SK-N-SH (cell line): ENCODE measurements around the gene NTRK3. TPM values are rescaled to one million over a fixed set of nuclear protein-coding genes. Genes with fewer than 3 reads are reported as not detected.

ENCODE experiments used
- CTCF ChIA-PET: fragments of 300-600, 350-600 bp; formaldehyde crosslinking; extraction: SDS; loops from one replicate; lab custom pipeline; 2021; lab: Yijun Ruan, JAX
- POLR2A ChIA-PET: fragments of 350-600 bp; sonication (Branson Sonifier 250); formaldehyde crosslinking; extraction: SDS; loops from one replicate; lab custom pipeline; 2020; ENCODE audit warnings: antibody characterized with exemption, inconsistent platforms; lab: Yijun Ruan, JAX
- DNase-seq: peaks from one replicate; pipeline ENCODE4 v3.0.0; 2012
- H2AFZ ChIP-seq: fragments of 200-600 bp; sonication (generic); 2 replicates; pipeline ENCODE4 v1.8.1; 2016; ENCODE audit warnings: antibody characterized with exemption, mild to moderate bottlenecking, low read depth
- H3F3A ChIP-seq: fragments of 200-600 bp; sonication (generic); replicated peaks from 2 replicates; pipeline ENCODE3; 2016; ENCODE audit warnings: antibody characterized with exemption, mild to moderate bottlenecking; ENCODE audit not compliant: insufficient read depth
- H3K27ac ChIP-seq, 2 experiments: fragments of 200-500 bp in 1 of 2; fragments of 200-600 bp in 1 of 2; sonication (Bioruptor generic) in 1 of 2; sonication (generic), shearing (Covaris generic) in 1 of 2; 2 replicates each; pipeline versions ENCODE4 v1.5.1 to v1.6.1; 2014 to 2016; ENCODE audit warnings: low read depth in 2 of 2, inconsistent platforms in 1 of 2, low read length in 1 of 2, mild to moderate bottlenecking in 1 of 2, mixed read lengths in 1 of 2
- H3K27me3 ChIP-seq: fragments of 200-600 bp; sonication (generic), shearing (Covaris generic); 2 replicates; pipeline ENCODE4 v1.6.1; 2016; ENCODE audit warnings: mixed run types; ENCODE audit not compliant: insufficient read depth
- H3K36me3 ChIP-seq, 2 experiments: fragments of 200-500 bp in 1 of 2; fragments of 200-600 bp in 1 of 2; sonication (Bioruptor generic) in 1 of 2; sonication (generic) in 1 of 2; replicated peaks in 1 of 2; 2 replicates each; pipeline versions ENCODE3 to v1.5.1; 2014 to 2016; ENCODE audit warnings: low read length in 1 of 2, mild to moderate bottlenecking in 1 of 2; ENCODE audit not compliant: insufficient read depth in 2 of 2, control insufficient read depth in 1 of 2
- H3K4me1 ChIP-seq, 2 experiments: fragments of 200-500 bp in 1 of 2; fragments of 200-600 bp in 1 of 2; sonication (Bioruptor generic) in 1 of 2; sonication (generic), shearing (Covaris generic) in 1 of 2; 2 replicates each; pipeline versions ENCODE4 v1.5.1 to v1.6.1; 2014 to 2016; ENCODE audit warnings: low read depth in 1 of 2, low read length in 1 of 2, mixed run types in 1 of 2; ENCODE audit not compliant: insufficient read depth in 2 of 2, control insufficient read depth in 1 of 2
- H3K4me2 ChIP-seq: fragments of 200-600 bp; sonication (generic), shearing (Covaris generic); 2 replicates; pipeline ENCODE4 v1.6.1; 2017; ENCODE audit warnings: mixed run types
- H3K4me3 ChIP-seq, 2 experiments: fragments of 200-500 bp in 1 of 2; fragments of 200-600 bp in 1 of 2; sonication (Bioruptor generic) in 1 of 2; sonication (generic), shearing (Covaris generic) in 1 of 2; 2 replicates each; pipeline versions ENCODE4 v1.5.1 to v1.8.1; 2014 to 2016; ENCODE audit warnings: low read depth in 2 of 2, inconsistent platforms in 1 of 2, low read length in 1 of 2, mild to moderate bottlenecking in 1 of 2, mixed read lengths in 1 of 2, moderate library complexity in 1 of 2
- H3K79me2 ChIP-seq: fragments of 200-600 bp; sonication (generic); 2 replicates; pipeline ENCODE4 v1.8.1; 2017; ENCODE audit warnings: mild to moderate bottlenecking; ENCODE audit not compliant: insufficient read depth
- H3K9ac ChIP-seq: fragments of 200-600 bp; sonication (generic); 2 replicates; pipeline ENCODE4 v1.6.1; 2017; ENCODE audit warnings: mixed run types
- H3K9me2 ChIP-seq: fragments of 200-600 bp; sonication (generic); 2 replicates; pipeline ENCODE4 v1.6.1; 2017; ENCODE audit warnings: mixed run types
- H3K9me3 ChIP-seq: fragments of 200-600 bp; sonication (generic); 2 replicates; pipeline ENCODE4 v1.6.1; 2017; ENCODE audit warnings: mixed run types, mild to moderate bottlenecking, moderate library complexity
- H4K20me1 ChIP-seq: fragments of 200-600 bp; sonication (generic); 2 replicates; pipeline ENCODE4 v1.6.1; 2017; ENCODE audit warnings: mild to moderate bottlenecking, mixed run types; ENCODE audit not compliant: insufficient read depth
- CHD2 ChIP-seq: fragments of 150-350 bp; IDR thresholded peaks from 2 replicates; pipeline ENCODE4 v1.6.1; 2018; ENCODE audit warnings: low read length; ENCODE audit not compliant: partially characterized antibody
- FOSL2 ChIP-seq: IDR thresholded peaks from 2 replicates; pipeline ENCODE4 v1.4.0; 2012; ENCODE audit warnings: low read depth, mild to moderate bottlenecking, moderate library complexity, borderline replicate concordance
- FOXM1 ChIP-seq: IDR thresholded peaks from 2 replicates; pipeline ENCODE4 v1.4.0; 2012; ENCODE audit warnings: low read depth, mild to moderate bottlenecking
- GABPA ChIP-seq: IDR thresholded peaks from 2 replicates; pipeline ENCODE4 v1.4.0; 2012; ENCODE audit warnings: low read depth, mild to moderate bottlenecking
- GATA2 ChIP-seq: sonication (generic); formaldehyde crosslinking; IDR thresholded peaks from 2 replicates; pipeline ENCODE4 v1.5.0; 2020; ENCODE audit warnings: mild to moderate bottlenecking, missing genetic modification reagents
- IRF3 ChIP-seq: fragments of 150-350 bp; IDR thresholded peaks from 2 replicates; pipeline ENCODE4 v1.6.1; 2016; ENCODE audit warnings: mild to moderate bottlenecking, low read depth, low read length
- JUND ChIP-seq: IDR thresholded peaks from 2 replicates; pipeline ENCODE4 v1.4.0; 2012
- MEF2A ChIP-seq: IDR thresholded peaks from 2 replicates; pipeline ENCODE4 v1.4.0; 2012; ENCODE audit warnings: low read depth, borderline replicate concordance
- MXI1 ChIP-seq: IDR thresholded peaks from 2 replicates; pipeline ENCODE4 v1.6.1; 2012; ENCODE audit warnings: mild to moderate bottlenecking, low read depth, low read length, improper control_type of control experiment
- NFIC ChIP-seq: IDR thresholded peaks from 2 replicates; pipeline ENCODE4 v1.4.0; 2012; ENCODE audit warnings: borderline replicate concordance
- NRF1 ChIP-seq: IDR thresholded peaks from 2 replicates; pipeline ENCODE4 v1.6.1; 2012; ENCODE audit warnings: low read depth, mild to moderate bottlenecking, low read length
- PBX3 ChIP-seq: IDR thresholded peaks from 2 replicates; pipeline ENCODE4; 2012
- POLR2AphosphoS5 ChIP-seq: IDR thresholded peaks from 2 replicates; pipeline ENCODE4 v1.6.1; 2012; ENCODE audit warnings: low read depth, low read length
- RCOR1 ChIP-seq: fragments of 150-350 bp; IDR thresholded peaks from 2 replicates; pipeline ENCODE4 v1.6.1; 2017; ENCODE audit warnings: antibody characterized with exemption, low read length
- REST ChIP-seq: IDR thresholded peaks from 2 replicates; pipeline ENCODE4 v1.6.1; 2012; ENCODE audit warnings: mild to moderate bottlenecking, low read depth, low read length, moderate library complexity
- SMC3 ChIP-seq: IDR thresholded peaks from 2 replicates; pipeline ENCODE4 v1.6.1; 2012; ENCODE audit warnings: low read depth, low read length, improper control_type of control experiment
- TAF1 ChIP-seq: IDR thresholded peaks from 2 replicates; pipeline ENCODE4 v1.6.1; 2012; ENCODE audit warnings: low read depth, mild to moderate bottlenecking, low read length, moderate library complexity, borderline replicate concordance
- USF1 ChIP-seq: IDR thresholded peaks from 2 replicates; pipeline ENCODE4 v1.4.0; 2012; ENCODE audit warnings: low read depth, borderline replicate concordance
- WGBS: methylation state at CpG from one replicate; pipeline ENCODE4 v1.1.6; 2017; ENCODE audit warnings: low lambda C conversion rate; 5-methylcytosine and 5-hydroxymethylcytosine counted together
- polyA plus RNA-seq, 3 experiments: library from polyadenylated mRNA; depleted of rRNA; stranded (reverse); fragments of >200 nt; gene quantifications; 2 replicates each; pipeline ENCODE4 v1.2.3, GENCODE V29; 2012
- TF ChIP-seq, protein P1 (sequence below): IDR thresholded peaks from 2 replicates; pipeline ENCODE4 v1.4.0; 2012; ENCODE audit warnings: low read depth
- TF ChIP-seq, protein P2 (sequence below): fragments of 200-600 bp; sonication (generic); IDR thresholded peaks from 2 replicates; pipeline ENCODE4 v1.6.1; 2017; ENCODE audit warnings: antibody characterized with exemption, mild to moderate bottlenecking, moderate library complexity

Gene NTRK3
- polyA plus RNA-seq, 1 of the 3 experiments (the other 2 are of a cell fraction) = 2.6 TPM

- TF ChIP-seq SMC3 = no peak
- no peak for TF ChIP-seq NFIC
- TF ChIP-seq TAF1 = no peak
- no peak for TF ChIP-seq POLR2AphosphoS5
- TF ChIP-seq NRF1 = no peak
- TF ChIP-seq JUND = no peak
- TF ChIP-seq IRF3 = no peak
- no peak for TF ChIP-seq FOXM1
- TF ChIP-seq RCOR1 = no peak
- no peak for TF ChIP-seq MXI1
- no peak for TF ChIP-seq MEF2A
- TF ChIP-seq REST = no peak
- no peak for TF ChIP-seq PBX3
- TF ChIP-seq USF1 = no peak
- TF ChIP-seq FOSL2 = no peak
- TF ChIP-seq GABPA = no peak
- TF ChIP-seq, protein P1, sequence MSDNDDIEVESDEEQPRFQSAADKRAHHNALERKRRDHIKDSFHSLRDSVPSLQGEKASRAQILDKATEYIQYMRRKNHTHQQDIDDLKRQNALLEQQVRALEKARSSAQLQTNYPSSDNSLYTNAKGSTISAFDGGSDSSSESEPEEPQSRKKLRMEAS = no peak
- TF ChIP-seq CHD2 = no peak
- TF ChIP-seq, protein P2, sequence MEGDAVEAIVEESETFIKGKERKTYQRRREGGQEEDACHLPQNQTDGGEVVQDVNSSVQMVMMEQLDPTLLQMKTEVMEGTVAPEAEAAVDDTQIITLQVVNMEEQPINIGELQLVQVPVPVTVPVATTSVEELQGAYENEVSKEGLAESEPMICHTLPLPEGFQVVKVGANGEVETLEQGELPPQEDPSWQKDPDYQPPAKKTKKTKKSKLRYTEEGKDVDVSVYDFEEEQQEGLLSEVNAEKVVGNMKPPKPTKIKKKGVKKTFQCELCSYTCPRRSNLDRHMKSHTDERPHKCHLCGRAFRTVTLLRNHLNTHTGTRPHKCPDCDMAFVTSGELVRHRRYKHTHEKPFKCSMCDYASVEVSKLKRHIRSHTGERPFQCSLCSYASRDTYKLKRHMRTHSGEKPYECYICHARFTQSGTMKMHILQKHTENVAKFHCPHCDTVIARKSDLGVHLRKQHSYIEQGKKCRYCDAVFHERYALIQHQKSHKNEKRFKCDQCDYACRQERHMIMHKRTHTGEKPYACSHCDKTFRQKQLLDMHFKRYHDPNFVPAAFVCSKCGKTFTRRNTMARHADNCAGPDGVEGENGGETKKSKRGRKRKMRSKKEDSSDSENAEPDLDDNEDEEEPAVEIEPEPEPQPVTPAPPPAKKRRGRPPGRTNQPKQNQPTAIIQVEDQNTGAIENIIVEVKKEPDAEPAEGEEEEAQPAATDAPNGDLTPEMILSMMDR = no peak
- no peak for TF ChIP-seq GATA2 (CRISPR knock-in tag)
- no peaks in the 10 kb centered on the region for H3K36me3 ChIP-seq
- no peak overlapping the region for H3K4me3 ChIP-seq
- no peaks in the 10 kb centered on the region for H3K79me2 ChIP-seq
- DNase-seq = no peak
- H4K20me1 ChIP-seq = no peaks in the 10 kb centered on the region
- 67% methylated on average over 6 of the region's 6 CpGs for WGBS
- no peaks in the 10 kb centered on the region for H3K4me1 ChIP-seq
- no peak overlapping the region for H2AFZ ChIP-seq
- H3K9me2 ChIP-seq = no peaks in the 10 kb centered on the region
- no peak overlapping the region for H3K27ac ChIP-seq
- no peaks in the 10 kb centered on the region for H3F3A ChIP-seq
- H3K27me3 ChIP-seq = no peaks in the 10 kb centered on the region
- ChIA-PET CTCF (no interaction called here), POLR2A (no interaction called here)
- H3K9me3 ChIP-seq = no peaks in the 10 kb centered on the region
- H3K9ac ChIP-seq = no peak overlapping the region
- no peak overlapping the region for H3K4me2 ChIP-seq
Observed at GRCh38 chr15:88141269-88141889, 115.2 kb downstream of the NTRK3 start.
